Small intestine (tissue), 7 donors: ENCODE results near the gene MCF2L2. TPM values are rescaled to one million over a fixed set of nuclear protein-coding genes. Genes with fewer than 3 reads are reported as not detected.

ENCODE experiments used
- DNase-seq, 2 donors: peaks; one replicate each; pipeline versions ENCODE4 v3.0.0 to v3.0.0-alpha.2; 2013
- FAIRE-seq: peaks from 2 replicates; lab custom pipeline; 2012; peaks lifted over from hg19 to GRCh38; lab: Jason Lieb, UNC
- H3K27ac ChIP-seq, 3 donors: one replicate each; pipeline ENCODE4 v1.5.1; 2013; ENCODE audit warnings: low read length in 2 of 3, mild to moderate bottlenecking in 2 of 3, control low read depth in 1 of 3, inconsistent platforms in 1 of 3, low read depth in 1 of 3, moderate library complexity in 1 of 3
- H3K27me3 ChIP-seq, 3 donors: one replicate each; pipeline ENCODE4 v1.6.1; 2013; ENCODE audit warnings: low read length in 3 of 3, inconsistent platforms in 1 of 3; ENCODE audit not compliant: control insufficient read depth in 3 of 3, insufficient read depth in 3 of 3
- H3K36me3 ChIP-seq, 3 donors: one replicate each; pipeline ENCODE4 v1.6.1; 2013; ENCODE audit warnings: low read length in 3 of 3, inconsistent platforms in 1 of 3, low read depth in 1 of 3, mild to moderate bottlenecking in 1 of 3, moderate library complexity in 1 of 3; ENCODE audit not compliant: control insufficient read depth in 3 of 3, insufficient read depth in 2 of 3
- H3K4me1 ChIP-seq, 3 donors: one replicate each; pipeline ENCODE4 v1.6.1; 2013; ENCODE audit warnings: low read length in 2 of 3, inconsistent platforms in 1 of 3, low read depth in 1 of 3, mild to moderate bottlenecking in 1 of 3, moderate library complexity in 1 of 3; ENCODE audit not compliant: control insufficient read depth in 3 of 3, insufficient read depth in 2 of 3
- H3K4me3 ChIP-seq, 3 donors: one replicate each; pipeline ENCODE4 v1.5.1; 2013; ENCODE audit warnings: low read length in 3 of 3, control low read depth in 1 of 3, inconsistent platforms in 1 of 3, low read depth in 1 of 3, mild to moderate bottlenecking in 1 of 3, moderate library complexity in 1 of 3
- H3K9me3 ChIP-seq, 2 donors: one replicate each; pipeline ENCODE4 v1.6.1; 2013; ENCODE audit warnings: low read depth in 1 of 2, low read length in 1 of 2; ENCODE audit not compliant: control insufficient read depth in 2 of 2, insufficient read depth in 1 of 2
- WGBS, 3 donors: extraction: QIAGEN DNeasy Blood & Tissue Kit; methylation state at CpG; one replicate each; pipeline ENCODE4 v1.1.7; 2013; 5-methylcytosine and 5-hydroxymethylcytosine counted together
- polyA plus RNA-seq, 4 donors: library from polyadenylated mRNA; stranded (reverse) in 3 of 4; unstranded in 1 of 4; fragments of 200-250 nt in 3 of 4; fragments of 120-200 nt in 1 of 4; gene quantifications; one replicate each; pipeline versions ENCODE4 v1.2.1 to v1.2.3, GENCODE V29; 2013
- donor health status: healthy with polysubstance abuse.
- donor health status: control.
- donor health status: control.
- donor health status: Bipolar disorder and iron deficiency.
- donor health status: healthy.

The MCF2L2 gene
- polyA plus RNA-seq, 4 donors = 1.1 to 1.3 (median 1.2) TPM; not detected in 1

DNA sequence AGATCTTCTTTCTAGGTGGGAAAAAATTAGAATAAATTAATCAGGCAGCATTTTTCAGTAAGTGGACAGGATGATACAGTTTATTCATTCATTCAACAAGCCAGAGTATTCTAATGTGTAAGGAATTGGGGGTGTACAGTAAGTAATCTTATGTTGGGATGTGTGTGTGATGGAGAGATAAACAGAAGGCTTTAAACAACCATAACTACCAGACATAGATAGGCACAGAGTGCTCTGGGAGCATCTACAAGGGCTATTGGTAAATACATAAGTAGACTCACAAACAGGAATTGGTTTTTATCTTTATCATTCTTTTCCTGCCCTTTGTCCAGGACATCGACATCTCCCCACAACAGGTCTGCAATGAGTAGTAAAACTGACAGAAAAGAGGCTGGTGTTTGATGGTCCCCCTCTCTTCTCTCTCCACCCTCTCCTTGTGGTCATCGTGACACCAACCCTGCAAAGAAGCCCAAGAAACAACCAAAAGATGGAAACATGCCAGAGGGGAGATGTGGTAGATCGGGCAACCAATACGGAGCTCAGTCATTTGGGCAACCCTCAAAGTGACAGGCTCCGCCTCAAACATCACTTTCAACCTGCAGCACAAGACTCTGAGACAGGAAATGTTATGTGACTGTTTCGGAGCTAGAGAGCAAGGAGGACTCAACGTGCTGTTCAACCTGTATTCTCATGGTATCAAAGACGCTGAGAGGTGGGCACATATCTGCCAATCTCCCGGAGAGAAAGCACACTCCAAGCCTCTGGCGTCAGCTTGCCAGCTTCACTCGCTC lies 204.0 kb downstream of the MCF2L2 start:
- Histone ChIP-seq H3K4me1 (peaks cover 0 to 60% (median 20%) of the 10 kb centered on the region in 3 donors), H3K36me3 (no peaks in the 10 kb centered on the region), H3K27me3 (no peaks in the 10 kb centered on the region), H3K4me3 (no peak overlapping the region), H3K9me3 (no peaks in the 10 kb centered on the region), H3K27ac (peak overlapping the region in 1 of 3 donors; percentile 81)
- DNase-seq = no peak
- 64 to 70% (median 68%) methylated on average over 11 of the region's 11 CpGs for WGBS, 3 donors
- no peak for FAIRE-seq

DNA sequence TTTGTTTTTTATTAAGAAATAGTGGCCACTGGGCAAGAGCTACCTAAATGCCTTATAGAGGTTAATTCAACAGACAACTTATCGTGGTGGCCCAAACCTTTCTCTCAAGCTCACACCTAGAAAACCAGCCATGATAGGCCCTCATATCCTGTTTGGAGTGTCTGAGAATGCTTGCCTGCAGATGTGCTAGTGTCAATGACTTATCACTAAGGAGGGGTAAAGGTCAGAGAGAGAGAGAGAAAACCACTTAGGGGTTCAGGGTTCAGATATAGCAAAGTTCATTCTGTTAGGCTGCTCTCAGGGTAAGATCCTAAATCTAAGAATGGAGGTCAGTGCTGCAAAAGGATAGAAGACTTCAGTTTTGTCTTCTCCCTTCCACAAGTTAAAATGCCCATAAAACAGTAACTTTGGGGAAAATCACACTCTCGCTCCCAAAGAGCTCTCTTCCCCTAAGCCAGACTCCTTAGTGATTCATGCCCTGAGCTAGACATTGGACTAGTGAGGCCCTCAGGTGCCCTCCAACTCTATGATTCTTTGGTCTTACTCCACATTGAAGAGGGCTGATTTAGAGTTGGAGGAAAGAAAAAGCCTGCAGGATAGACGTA lies 205.7 kb downstream of the MCF2L2 start:
- Histone ChIP-seq H3K4me1 (peaks cover 0 to 53% (median 16%) of the 10 kb centered on the region in 3 donors), H3K9me3 (no peaks in the 10 kb centered on the region), H3K27me3 (no peaks in the 10 kb centered on the region), H3K36me3 (no peaks in the 10 kb centered on the region), H3K4me3 (no peak overlapping the region), H3K27ac (peak overlapping the region; percentile 7 to 41 (median 14))
- WGBS, 3 donors = 69 to 85% (median 75%) methylated on average over 3 of the region's 3 CpGs
- DNase-seq = peak; percentile 72 to 88
- no peak for FAIRE-seq

DNA sequence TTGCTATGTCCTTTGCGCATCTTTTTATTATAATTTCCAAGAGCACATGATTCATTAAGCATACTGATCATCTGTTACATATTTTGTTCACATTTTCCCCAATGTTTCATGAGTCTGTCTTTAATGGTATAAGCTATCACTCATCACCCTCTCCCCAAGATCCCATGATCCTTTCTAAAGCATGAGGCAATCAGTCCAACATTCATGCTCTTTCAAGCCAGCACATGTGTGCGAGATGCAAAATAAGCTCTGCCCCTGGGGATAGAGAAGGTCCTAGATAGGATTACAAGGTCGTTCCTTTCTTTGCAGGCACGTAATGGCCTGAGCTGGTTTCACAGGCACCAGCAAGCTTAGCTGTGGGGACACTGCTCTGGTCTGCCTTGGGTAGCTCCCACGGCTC lies 207.6 kb downstream of the MCF2L2 start:
- no peak overlapping the region for H3K4me3 ChIP-seq
- no peaks in the 10 kb centered on the region for H3K36me3 ChIP-seq
- WGBS, 3 donors = 80 to 86% (median 85%) methylated on average over 5 of the region's 5 CpGs
- no peak for DNase-seq
- FAIRE-seq = no peak
- H3K27me3 ChIP-seq = no peaks in the 10 kb centered on the region
- H3K27ac ChIP-seq = no peak overlapping the region
- no peaks in the 10 kb centered on the region for H3K9me3 ChIP-seq
- peaks cover 0 to 44% (median 16%) of the 10 kb centered on the region in 3 donors for H3K4me1 ChIP-seq

DNA sequence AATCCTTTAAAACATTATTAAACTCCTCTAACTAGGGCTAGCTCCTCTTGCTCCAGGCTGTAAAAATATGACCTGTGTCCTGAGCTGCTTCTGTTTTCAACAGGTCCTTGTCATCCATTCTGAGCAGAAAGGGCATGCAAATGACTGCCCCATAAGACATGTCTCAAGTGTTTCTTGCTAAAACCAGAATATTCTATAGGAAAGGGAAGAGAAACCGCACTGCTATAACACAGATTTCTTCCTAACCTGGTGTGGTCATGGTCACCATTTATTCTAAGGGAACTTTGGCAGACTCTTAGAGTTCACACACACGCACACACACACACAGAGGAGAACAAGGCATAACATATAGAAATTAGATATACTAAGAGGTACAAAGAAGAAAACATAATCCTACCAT lies 209.6 kb downstream of the MCF2L2 start:
- WGBS, 3 donors = 74 to 96% (median 83%) methylated on average over 2 of the region's 2 CpGs
- no peaks in the 10 kb centered on the region for H3K27me3 ChIP-seq
- peaks cover 0 to 29% (median 9%) of the 10 kb centered on the region in 3 donors for H3K4me1 ChIP-seq
- FAIRE-seq (no peak), DNase-seq (no peak)
- H3K27ac ChIP-seq = no peak overlapping the region
- no peaks in the 10 kb centered on the region for H3K36me3 ChIP-seq
- H3K4me3 ChIP-seq = no peak overlapping the region
- no peaks in the 10 kb centered on the region for H3K9me3 ChIP-seq

DNA sequence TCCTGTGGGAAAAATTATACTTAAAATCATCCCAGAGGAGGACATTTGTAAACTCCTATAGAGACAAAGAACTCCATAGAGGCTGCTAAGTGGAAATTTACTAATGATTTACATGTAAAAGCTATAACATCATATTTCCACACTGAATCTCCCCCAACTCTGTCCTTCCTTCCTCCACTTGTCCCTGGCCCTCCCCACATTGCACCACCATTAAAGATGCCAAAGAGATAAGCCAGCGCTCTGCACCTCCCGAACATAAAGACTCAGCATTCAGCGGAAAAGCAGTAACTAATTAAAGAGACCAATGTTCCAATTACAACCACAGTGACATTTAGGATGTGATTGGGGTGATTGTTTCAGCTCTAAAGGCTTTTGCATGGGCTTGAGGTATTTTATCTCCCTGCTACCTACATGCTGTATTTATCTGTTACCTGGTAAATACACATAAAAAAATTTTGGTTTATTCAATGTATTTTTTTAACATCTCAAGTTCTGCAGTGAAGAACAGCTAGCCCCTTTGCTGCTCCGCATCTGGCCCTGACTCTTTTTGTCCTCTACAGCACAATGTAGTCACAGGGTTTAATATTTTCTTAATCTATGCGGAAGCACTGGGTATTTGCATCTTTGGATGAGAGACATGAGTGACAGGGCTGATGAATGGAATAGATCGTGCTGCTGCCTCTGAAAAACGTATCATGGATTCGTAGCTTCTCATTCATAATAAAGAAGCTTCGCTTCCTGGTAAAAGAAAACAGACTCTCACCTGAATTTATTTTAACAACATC lies 210.7 kb downstream of the MCF2L2 start:
- H3K4me3 ChIP-seq = no peak overlapping the region
- FAIRE-seq (no peak), DNase-seq (no peak)
- WGBS, 3 donors = 63 to 80% (median 76%) methylated on average over 9 of the region's 9 CpGs
- no peaks in the 10 kb centered on the region for H3K9me3 ChIP-seq
- H3K36me3 ChIP-seq = no peaks in the 10 kb centered on the region
- no peak overlapping the region for H3K27ac ChIP-seq
- no peaks in the 10 kb centered on the region for H3K27me3 ChIP-seq
- H3K4me1 ChIP-seq = peaks cover 0 to 23% (median 2%) of the 10 kb centered on the region in 3 donors

DNA sequence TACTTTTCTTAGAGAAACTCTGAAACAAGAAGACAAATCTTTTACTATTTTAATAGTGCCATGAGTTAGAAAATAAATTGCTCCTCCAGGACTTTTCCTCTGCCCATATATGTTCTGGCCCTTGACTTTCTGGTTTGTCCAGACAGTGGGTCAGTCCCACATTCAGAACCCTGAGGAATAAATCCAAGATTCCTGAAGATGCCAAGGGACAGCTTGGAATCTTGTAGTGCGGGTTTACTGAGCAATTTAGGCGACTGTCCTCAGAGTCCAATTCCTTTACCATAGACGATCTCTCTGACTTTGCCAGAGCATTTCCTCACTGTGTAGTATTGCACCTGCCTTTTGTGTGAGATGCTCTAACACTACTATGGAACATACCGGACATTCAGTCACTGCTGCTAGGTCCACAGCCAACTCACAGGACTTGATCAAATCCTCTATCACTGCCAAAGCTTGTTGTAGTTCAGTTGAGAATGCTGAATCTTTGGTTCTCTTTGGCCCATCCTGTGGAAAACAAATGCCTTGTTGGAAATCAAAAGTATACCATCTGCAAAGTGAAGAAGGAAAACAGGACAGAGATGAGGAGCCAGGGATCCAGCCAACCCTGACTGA lies 212.7 kb downstream of the MCF2L2 start:
- no peaks in the 10 kb centered on the region for H3K27me3 ChIP-seq
- no peak overlapping the region for H3K27ac ChIP-seq
- DNase-seq (no peak), FAIRE-seq (no peak)
- no peaks in the 10 kb centered on the region for H3K9me3 ChIP-seq
- H3K36me3 ChIP-seq = no peaks in the 10 kb centered on the region
- WGBS, 3 donors = 81 to 85% (median 82%) methylated on average over 4 of the region's 4 CpGs
- peaks cover 0 to 27% (median 0%) of the 10 kb centered on the region in 3 donors for H3K4me1 ChIP-seq
- no peak overlapping the region for H3K4me3 ChIP-seq

DNA sequence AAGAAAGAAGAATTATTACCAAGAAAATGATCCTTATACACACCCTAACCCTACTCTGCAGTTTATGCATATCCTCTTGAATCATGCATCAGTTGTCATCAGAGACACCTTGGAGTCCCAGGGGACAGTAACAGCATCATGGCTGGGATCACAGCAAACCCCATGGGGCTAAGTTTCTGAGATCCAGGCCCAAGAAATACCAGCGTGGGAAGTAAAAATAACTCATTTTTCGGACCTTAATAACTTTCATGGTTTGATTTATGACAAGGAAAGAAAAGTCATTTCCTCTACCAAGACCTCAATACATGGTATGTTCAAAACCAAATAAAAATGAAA lies 214.2 kb downstream of the MCF2L2 start:
- Histone ChIP-seq H3K27ac (peak overlapping the region in 1 of 3 donors; percentile 34), H3K36me3 (no peaks in the 10 kb centered on the region), H3K4me1 (peaks cover 0 to 27% (median 0%) of the 10 kb centered on the region in 3 donors), H3K27me3 (no peaks in the 10 kb centered on the region), H3K4me3 (no peak overlapping the region), H3K9me3 (no peaks in the 10 kb centered on the region)
- WGBS, 3 donors = 63 to 92% (median 73%) methylated on average over 2 of the region's 2 CpGs
- no peak for FAIRE-seq
- no peak for DNase-seq
